Stimulated activated CD4-positive, alpha-beta T cell treated with anti-CD3 and anti-CD28 coated beads, Interleukin-1b, Interleukin-23, amount 100 ng/mL, for 24 hours (primary cell): ENCODE results near the gene KCNH6.

Experiments
- DNase-seq, 4 experiments: peaks; one replicate each; pipeline ENCODE4 v3.0.0-alpha.2; 2020; ENCODE audit warnings: low read depth in 4 of 4, low spot score in 1 of 4

Gene KCNH6

DNA sequence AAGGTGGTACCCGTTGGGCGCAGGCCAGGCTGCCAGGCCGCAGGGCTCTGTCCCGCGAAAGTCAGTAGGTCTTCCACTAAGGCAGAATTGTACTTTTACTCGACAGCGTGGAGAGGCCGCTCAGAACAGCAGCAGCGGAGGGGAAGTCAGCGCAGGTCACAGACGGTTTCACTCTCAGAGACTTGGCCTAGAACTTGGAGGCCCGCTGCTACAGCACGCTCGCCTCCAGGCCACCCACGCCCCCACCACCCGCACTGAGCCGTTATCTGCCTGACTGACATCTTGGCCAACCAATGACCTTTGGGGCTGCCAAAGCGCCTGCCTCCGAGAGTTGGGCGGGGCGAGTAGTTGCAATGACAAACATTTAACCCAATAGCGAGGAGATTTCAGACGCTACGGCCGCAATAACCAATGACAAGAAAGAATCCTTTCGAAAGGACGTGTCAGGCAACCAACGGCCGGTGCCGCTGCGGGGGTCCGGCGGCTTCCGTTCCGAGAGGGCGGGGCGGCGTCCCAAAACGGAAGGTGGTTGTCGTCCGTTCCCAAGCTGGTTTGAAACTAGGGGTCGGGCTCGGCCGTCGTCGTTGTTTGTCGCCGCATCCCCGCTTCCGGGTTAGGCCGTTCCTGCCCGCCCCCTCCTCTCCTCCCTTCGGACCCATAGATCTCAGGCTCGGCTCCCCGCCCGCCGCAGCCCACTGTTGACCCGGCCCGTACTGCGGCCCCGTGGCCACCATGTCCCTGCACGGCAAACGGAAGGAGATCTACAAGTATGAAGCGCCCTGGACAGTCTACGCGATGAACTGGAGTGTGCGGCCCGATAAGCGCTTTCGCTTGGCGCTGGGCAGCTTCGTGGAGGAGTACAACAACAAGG, 27.0 kb downstream of the KCNH6 start, which contains the start of gene DCAF7:
DCAF7 (plus strand) TSS at position 532 of the 871 bp plus-strand sequence; CDS start at position 733, 201 bp downstream.
- peak; percentile 98 to 100 (median 99) for DNase-seq

DNA sequence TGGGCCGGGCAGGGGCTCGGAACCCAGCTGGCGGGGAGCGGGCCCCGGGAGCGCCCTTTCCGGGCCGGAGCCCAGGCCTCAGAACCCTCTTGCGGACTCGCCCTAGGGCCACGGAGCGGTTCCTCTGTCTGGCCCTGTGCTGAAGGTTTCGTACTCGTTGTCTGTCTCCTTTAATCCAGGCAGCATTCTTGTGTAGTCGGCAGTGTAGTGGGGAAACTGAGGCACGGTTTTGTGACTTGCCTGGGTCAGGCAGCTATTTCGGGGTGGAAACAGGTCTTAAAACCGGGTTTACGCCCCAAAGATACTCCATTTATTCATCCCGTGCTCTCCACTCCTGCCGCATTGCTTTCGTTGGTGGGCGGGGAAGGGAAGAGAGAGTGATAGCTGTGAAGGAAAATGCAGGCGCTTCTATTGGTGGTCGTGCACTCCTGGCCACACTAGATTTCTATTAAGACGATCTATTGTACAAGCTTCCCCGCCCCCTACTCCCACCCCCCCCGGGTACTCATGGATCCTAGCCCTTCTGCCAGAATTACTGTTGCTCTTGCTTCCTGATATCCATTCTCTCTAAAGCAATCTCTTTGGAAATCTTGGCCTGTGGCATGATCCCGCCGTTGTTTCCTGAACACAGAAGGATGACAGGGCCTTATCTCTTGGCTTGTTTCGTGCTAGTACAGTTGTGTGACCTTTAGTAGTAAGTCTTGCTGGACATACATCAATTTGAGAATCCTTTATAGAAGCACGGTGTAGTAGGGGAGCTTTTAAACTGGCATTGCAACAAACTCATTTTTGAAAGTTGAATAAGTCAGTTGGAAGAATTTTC, 27.9 kb downstream of the KCNH6 start:
- no peak for DNase-seq

DNA sequence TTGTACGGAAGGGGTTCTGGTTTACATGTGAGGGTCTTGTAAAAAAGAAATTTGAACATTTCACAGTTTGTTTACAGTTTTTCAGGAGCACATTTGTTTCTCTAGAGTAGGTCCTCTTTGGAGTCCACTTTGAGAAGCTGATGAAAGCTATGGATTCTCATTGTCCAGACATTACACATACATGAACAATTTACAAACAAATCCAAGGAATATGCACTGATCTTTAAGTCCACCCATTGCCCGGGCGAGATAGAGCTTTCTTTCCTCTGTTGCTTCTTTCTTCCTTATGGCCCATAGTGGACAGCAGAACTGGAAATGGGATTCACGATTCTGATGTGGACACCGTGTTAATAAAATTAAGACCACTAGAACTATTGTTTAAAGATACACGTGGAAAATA, 29.1 kb downstream of the KCNH6 start:
- DNase-seq = no peak

DNA sequence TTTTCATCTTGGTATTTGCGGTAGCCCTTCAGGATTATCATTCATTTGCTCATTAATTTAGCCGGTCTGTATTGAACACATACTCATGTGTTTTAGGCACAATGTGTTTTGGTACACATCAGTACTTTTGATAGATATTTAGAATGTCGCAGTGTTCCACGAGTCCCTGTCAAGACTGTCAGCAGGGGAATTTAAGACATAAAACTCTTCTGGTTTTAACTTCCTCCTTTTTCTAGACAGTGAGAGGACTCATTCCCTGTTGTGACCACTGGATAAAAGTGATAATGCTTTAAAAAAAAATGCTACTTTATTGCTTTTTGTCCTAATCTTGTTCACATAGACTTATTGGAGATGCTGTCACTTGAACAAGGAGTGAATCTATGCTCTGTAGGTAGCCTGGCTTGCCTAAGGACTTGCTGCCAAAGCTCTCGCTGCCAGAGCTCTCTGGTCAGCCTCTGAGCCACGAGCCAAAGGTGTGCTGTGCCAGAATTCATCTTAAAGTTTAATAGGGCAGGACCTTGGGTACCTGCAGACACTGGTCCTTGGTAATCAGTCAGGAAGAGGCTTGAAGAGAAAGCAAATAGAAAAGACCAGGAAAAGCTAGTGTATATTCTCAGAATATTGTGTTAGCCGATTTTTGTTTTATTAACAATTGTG, 32.5 kb downstream of the KCNH6 start:
- DNase-seq = no peak

DNA sequence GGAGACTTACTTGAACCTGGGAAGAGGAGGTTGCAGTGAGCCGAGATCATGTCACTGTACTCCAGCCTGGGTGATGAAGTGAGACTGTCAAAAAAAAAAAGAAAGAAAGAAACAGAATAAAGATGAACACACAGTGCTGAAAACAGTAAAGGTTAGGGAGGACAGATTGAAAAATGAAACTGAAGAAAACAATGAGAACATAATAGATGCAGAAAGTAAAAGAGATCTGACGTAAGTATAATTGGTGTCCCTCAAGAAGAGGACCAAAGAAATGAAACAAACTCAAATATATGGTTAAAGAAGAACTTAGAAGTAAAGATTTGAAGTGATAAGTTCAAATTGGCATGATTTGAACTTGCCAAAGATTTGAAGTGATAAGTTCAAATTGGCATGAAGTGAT, 34.3 kb downstream of the KCNH6 start:
- no peak for DNase-seq

DNA sequence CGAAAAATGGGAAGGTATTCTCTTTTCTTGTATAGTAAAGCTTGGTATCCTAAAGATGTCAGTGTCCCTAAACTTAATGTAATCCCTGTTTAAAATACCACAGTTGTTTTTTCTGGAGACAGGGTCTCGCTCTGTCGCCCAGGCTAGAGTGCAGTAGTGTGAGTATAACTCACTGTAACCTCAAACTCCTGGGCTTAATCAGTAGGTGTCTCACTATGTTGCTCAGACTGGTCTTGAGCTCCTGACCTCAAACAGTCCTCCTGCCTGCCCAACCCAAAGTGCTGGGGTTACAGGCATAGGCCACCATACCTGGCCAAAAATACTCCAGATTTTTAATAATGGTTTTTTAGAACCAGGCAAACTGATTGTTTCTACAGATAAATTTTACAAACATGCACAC, 35.3 kb downstream of the KCNH6 start:
- no peak for DNase-seq

DNA sequence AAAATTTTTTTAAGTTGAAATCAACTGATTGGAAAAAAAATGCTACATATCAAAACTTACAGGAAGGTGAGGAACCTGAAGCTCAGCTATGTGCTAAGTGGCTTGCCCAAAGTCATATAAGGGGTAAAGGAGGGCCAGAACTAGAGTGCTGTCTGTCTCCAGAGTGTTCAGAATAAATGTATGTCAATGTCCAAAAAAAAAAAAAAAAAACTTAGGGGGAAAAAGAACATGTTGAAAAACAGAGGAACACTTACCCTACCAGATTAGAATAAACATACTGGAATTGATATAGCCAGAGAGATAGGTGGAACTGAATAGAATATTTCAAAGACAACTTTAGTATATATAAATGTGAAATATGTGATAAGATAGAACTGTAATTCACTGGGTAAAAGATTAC, 38.7 kb downstream of the KCNH6 start:
- DNase-seq = no peak

DNA sequence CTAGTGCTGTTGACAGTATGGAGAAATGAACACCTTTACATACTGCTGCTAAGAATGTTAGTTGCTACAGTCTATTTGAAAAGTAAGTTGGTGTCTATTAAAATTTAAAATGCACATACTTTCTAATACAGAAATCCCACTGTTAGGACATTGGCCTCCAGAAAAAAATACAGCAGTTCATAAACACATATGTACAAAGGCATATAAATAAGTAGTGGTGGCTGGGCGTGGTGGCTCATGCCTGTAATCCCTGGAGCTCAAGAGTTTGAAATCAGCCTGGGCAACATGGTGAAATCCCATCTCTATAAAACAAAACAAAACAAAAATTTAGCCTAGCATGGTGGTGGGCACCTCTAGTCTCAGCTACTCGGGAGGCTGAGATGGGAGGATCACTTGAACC, 40.2 kb downstream of the KCNH6 start:
- DNase-seq = no peak

DNA sequence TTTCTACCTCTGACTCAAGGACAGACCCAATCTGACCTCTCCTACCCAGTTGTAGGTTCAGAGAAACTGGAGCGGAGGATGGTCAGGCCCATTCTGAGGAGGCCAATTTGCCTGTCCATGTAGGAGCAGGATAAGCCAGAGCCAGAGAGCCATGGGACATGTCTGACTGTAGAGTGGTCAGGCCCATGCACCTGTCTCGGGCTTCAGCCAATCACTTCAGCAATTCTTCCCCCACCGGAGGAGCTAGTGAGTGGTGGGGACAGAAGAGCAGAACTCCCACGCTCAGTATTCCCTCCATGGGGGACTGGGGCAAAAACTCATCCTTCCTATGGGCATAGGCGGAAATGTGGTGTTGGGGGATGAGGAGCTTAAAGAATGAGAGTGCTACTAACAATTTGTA, 41.4 kb downstream of the KCNH6 start:
- no peak for DNase-seq

DNA sequence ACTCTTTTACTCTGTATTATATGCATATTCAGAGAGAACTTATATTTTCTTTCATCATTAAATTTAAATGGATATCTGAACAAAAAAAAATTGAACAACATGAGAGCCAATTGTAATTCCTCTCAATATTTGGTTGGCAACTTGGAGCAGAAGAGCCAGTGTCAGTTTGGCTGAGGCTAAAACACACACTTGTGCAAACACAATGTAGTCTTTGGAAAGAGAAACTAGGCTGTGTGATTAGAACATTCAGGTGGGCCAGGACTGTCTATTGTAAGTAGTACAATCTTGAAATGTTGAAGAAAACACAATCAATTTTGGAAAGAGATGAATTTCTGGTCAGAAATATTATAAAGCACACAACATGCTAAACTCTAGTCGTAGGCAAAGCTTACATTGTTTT, 44.1 kb downstream of the KCNH6 start:
- DNase-seq = no peak

DNA sequence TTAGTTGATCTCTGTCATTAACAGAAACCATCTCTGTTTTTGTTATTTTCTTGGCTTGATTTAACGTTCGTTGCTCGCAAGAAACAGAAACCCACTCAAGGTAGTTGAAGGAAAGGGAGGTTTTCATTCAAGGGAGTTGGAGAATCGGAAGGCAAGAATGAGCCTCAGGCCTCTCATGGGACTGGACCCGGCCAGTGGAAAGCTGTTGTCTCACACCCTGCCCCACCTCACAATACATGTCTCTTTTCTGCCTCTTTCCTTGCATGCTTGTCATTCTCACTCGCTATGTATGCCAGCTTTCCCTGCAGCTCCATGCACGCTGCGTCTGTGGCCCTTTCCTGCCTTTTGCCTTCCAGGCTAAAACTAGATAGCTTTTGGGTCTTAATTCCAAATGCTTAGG, 45.4 kb downstream of the KCNH6 start:
- DNase-seq = no peak

DNA sequence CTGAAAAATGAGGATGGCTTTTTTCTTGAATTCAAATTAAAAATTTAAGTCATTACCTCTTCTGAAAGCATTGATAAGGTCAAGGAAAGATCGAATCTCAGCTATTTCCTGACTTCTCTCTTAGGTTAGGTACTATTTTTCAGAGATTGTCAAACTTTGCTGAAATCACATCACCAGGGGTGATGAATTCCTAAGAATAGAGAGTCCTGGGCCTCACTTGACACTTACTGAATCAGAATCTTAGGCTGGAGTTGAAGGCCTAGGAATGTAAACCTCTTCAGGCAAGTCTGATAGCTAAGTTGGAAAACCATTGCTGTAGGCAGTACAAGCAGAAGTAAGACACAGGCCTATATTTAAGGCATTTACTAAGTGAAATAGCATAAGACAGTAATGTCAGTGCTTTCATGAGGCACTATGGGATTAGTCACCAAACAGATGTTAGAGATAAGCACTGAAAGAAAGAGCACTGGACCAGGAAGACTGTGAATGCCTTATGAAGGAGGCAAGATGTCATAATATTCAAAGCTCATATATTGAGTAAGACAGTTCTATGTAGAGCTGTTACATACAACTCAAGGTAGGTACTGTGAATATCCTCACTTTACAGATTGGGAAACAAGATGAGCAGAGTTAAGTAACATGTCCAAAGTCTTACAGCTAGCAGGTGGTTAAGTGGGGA, 48.6 kb downstream of the KCNH6 start:
- no peak for DNase-seq

DNA sequence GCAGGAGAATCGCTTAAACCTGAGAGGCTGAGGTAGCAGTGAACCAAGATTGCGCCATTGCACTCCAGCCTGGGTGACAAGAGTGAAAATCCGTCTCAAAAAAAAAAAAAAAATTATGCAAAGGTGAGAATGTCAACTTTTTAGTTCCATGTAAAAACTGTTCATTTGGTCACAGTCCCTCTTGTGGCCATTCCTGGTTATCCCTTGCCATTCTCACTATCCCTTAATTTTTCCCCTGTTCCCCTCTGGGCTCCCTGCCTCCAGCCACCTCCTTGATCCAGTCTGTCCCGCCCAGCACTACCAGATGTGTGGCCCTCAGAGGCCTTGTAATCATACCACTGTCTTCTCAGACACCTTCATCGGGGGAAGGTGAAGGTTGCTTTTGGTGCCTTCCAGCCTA, 50.5 kb downstream of the KCNH6 start:
- DNase-seq = no peak

DNA sequence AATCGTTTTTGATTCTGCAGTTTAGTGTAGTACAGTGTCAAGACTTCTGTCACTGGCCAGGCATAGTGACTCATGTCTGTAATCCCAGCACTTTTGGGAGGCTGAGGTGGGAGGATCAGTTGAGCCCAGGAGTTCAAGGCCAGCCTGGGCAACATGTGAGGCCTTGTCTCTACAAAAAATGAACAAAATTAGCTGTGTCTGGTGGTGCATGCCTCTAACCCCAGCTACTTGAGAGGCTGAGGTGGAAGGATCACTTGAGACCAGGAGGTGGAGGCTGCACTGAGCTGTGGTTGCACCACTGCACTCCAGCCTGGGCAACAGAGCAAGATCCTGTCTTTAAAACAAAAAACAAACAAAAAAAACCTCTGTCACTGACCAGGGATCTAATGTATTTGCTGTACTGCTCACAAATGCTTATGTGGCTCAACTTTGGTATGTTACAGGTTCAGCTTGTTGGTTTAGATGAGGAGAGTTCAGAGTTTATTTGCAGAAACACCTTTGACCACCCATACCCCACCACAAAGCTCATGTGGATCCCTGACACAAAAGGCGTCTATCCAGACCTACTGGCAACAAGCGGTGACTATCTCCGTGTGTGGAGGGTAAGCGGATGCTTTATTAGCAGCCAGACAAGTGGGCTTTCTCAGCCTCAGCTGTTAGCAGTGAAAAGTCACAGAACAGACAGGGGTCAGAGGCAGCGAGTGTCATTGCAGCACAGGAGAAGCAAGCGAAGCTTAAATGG, 55.0 kb downstream of the KCNH6 start:
- no peak for DNase-seq

DNA sequence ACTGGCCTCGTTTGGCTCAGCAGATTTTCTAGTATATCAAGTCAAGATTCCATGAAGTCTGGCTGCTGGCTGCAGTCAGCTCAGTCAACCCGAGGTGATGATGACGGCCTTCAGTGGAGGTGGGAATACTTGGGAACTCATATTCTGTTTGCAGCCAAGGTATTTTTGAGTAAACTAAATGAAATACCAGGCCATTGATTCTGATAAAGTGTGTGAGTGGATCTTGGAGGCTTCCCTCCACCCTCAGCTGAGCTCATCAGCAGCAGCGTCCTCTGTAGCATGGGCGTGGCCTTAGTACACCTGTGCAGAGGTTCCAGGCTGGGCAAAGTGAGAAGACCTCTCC, 55.6 kb downstream of the KCNH6 start:
- no peak for DNase-seq

DNA sequence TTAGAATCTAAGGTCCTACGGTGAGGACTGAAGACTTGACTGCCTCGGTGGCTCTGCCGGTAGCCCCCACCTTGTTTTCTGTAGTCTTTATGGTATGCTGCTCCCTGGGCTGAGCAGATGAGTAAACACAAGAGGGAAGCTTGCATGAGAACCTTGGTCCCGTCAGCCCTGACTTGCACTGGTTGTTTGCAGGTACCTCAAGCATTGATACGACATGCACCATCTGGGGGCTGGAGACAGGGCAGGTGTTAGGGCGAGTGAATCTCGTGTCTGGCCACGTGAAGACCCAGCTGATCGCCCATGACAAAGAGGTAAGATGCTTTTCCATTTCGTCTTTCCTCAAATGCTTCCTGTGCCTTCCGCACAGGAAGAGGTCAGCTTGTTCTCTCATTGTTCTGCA, 56.5 kb downstream of the KCNH6 start:
- no peak for DNase-seq

DNA sequence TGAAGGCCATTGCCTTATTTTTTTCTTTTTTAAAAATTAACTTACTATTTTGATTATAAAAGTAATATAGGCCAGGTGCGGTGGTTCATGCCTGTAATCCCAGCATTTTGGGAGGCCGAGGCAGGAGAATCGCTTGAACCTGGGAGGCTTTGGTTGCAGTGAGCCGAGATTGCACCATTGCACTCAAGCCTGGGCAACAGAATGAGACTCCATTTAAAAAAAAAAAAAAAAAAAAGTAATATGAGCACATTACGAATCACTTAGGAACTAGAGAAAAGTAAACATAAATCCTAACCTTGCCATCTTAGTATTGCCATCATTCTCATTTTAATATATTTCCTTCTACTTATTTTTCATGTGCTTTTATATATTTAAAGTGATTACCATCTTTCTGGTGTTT, 64.6 kb downstream of the KCNH6 start:
- no peak for DNase-seq

DNA sequence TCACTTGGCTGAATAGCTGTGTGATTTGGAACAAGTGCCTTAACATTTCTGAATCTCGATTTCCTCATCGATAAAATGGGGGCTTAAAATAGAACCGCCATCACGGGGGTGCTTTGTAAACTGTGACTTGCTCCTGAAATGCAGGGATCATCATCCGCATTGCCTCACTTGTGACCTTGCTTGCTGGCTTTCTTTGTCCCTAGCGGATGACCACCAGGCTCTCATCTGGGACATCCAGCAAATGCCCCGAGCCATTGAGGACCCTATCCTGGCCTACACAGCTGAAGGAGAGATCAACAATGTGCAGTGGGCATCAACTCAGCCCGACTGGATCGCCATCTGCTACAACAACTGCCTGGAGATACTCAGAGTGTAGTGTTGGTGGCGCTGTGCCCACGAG, 65.6 kb downstream of the KCNH6 start:
- no peak for DNase-seq

DNA sequence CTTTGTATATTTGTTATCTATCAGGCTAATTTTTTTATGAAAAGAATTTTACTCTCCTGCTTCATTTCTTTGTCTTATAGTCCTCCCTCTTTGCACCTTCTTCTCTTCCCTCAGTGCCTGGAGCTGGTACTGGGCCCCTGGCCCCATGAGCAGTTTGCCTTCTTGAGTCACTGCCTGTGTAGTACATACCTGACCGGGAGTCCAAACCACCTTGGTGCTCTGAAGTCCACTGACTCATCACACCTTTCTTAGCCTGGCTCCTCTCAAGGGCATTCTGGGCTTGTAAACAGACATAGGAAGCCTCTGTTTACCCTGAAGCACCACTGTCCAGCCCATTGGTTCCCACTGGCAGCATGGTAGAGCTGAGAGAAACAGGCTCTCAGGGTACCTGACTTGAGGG, 66.5 kb downstream of the KCNH6 start:
- no peak for DNase-seq

DNA sequence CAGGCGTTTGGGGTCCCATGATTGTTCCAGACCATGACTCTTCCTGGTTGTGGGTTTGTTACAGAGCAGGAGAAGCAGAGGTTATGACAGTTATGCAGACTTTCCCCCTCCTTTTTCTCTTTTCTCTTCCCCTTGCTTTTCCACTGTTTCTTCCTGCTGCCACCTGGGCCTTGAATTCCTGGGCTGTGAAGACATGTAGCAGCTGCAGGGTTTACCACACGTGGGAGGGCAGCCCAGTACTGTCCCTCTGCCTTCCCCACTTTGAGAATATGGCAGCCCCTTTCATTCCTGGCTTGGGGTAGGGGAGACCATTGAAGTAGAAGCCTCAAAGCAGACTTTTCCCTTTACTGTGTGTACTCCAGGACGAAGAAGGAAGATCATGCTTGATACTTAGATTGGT, 69.6 kb downstream of the KCNH6 start:
- DNase-seq = no peak

DNA sequence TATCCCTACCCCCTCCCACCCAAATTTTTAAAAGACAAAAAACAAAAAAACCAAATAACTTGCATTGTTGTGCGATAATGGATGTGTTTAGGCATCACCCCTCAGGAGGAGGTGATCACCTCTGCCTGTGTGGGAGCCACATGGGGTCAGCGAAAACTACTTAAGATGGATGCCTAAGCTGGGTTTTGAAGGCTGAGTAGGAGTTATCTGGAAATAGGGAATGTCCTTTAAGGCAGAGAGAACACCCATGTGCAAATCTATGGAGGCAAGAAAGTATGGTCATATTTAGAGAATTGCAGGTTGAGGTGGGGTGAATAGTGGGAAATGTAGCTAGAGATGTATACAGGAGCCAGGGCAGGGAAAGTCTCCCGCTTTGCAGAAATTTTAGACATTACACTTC, 72.0 kb downstream of the KCNH6 start:
- no peak for DNase-seq
